ENCODE data around the gene PPP4R1. TPM values are rescaled to one million over a fixed set of nuclear protein-coding genes. Genes with fewer than 3 reads are reported as not detected.

Gene PPP4R1
- total RNA-seq, 6 donors from 2014 or later, result 125 to 239 (median 189) TPM

GRCh38 chr18:9539938-9540337 is 74.4 kb downstream of the PPP4R1 start:
- no peaks in the 10 kb centered on the region for H3K4me1 ChIP-seq
- WGBS, 2 donors, result 87 to 88% methylated on average over 8 of the region's 8 CpGs
- H3K27ac ChIP-seq, result no peak overlapping the region
- ATAC-seq (ENCODE audit: low FRiP score in 2 of 2) (no peak), DNase-seq (no peak)
- H3K27me3 ChIP-seq, result no peaks in the 10 kb centered on the region
- peaks cover 4 to 45% (median 30%) of the 10 kb centered on the region in 4 donors for H3K36me3 ChIP-seq
- no peak for TF ChIP-seq EP300 (IDR thresholded peaks at IDR 0.05)
- TF ChIP-seq, protein P1, sequence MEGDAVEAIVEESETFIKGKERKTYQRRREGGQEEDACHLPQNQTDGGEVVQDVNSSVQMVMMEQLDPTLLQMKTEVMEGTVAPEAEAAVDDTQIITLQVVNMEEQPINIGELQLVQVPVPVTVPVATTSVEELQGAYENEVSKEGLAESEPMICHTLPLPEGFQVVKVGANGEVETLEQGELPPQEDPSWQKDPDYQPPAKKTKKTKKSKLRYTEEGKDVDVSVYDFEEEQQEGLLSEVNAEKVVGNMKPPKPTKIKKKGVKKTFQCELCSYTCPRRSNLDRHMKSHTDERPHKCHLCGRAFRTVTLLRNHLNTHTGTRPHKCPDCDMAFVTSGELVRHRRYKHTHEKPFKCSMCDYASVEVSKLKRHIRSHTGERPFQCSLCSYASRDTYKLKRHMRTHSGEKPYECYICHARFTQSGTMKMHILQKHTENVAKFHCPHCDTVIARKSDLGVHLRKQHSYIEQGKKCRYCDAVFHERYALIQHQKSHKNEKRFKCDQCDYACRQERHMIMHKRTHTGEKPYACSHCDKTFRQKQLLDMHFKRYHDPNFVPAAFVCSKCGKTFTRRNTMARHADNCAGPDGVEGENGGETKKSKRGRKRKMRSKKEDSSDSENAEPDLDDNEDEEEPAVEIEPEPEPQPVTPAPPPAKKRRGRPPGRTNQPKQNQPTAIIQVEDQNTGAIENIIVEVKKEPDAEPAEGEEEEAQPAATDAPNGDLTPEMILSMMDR (IDR thresholded peaks at IDR 0.05), result no peak
- H3K9me3 ChIP-seq, result no peaks in the 10 kb centered on the region
- no peak overlapping the region for H3K4me3 ChIP-seq

DNA sequence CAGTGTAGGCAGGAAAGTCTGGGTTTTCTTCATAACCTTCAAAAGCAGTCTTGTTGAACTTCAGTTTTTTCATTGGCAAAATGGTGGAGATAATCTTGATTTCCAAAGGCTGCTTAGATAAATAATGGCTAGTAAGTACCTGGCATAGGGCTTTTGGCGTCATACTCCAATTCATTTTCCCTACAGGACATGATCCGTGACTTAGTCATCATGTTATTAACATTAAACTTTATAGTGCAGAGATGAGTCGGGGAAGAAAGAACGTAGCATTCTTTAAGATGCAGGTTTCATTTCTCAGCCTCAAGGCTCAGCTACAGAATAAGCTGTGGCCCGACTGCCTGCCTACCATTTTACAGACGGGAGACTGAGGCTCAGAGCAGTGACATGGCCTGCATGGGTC is 75.1 kb downstream of the PPP4R1 start:
- no peaks in the 10 kb centered on the region for H3K27me3 ChIP-seq
- peaks cover 4 to 49% (median 36%) of the 10 kb centered on the region in 4 donors for H3K36me3 ChIP-seq
- no peak overlapping the region for H3K27ac ChIP-seq
- no peaks in the 10 kb centered on the region for H3K4me1 ChIP-seq
- TF ChIP-seq POLR2AphosphoS5 (IDR thresholded peaks at IDR 0.05) (no peak), POLR2A (IDR thresholded peaks at IDR 0.05) (no peak), EP300 (IDR thresholded peaks at IDR 0.05) (no peak)
- TF ChIP-seq, protein P1 (IDR thresholded peaks at IDR 0.05), result no peak
- ATAC-seq (ENCODE audit: low FRiP score in 2 of 2) (no peak), DNase-seq (no peak)
- H3K4me3 ChIP-seq, result no peak overlapping the region
- no peaks in the 10 kb centered on the region for H3K9me3 ChIP-seq
- 95 to 97% methylated on average over 6 of the region's 6 CpGs for WGBS, 2 donors

- Histone ChIP-seq H3K4me3 (no peak overlapping the region), H3K27ac (no peak overlapping the region), H3K4me1 (no peaks in the 10 kb centered on the region), H3K9me3 (no peaks in the 10 kb centered on the region), H3K27me3 (no peaks in the 10 kb centered on the region), H3K36me3 (peaks cover 4 to 65% (median 50%) of the 10 kb centered on the region in 4 donors)
- no peak for TF ChIP-seq POLR2A (IDR thresholded peaks at IDR 0.05)
- TF ChIP-seq, protein P1 (IDR thresholded peaks at IDR 0.05), result no peak
- TF ChIP-seq POLR2AphosphoS5 (IDR thresholded peaks at IDR 0.05), result no peak
- TF ChIP-seq EP300 (IDR thresholded peaks at IDR 0.05), result no peak
- ATAC-seq (ENCODE audit: low FRiP score in 2 of 2) (no peak), DNase-seq (no peak)
- 68 to 86% methylated on average over 2 to 6 of the region's 6 CpGs for WGBS, 2 donors
Measured at GRCh38 chr18:9537677-9538076, 76.7 kb downstream of the PPP4R1 start.

DNA sequence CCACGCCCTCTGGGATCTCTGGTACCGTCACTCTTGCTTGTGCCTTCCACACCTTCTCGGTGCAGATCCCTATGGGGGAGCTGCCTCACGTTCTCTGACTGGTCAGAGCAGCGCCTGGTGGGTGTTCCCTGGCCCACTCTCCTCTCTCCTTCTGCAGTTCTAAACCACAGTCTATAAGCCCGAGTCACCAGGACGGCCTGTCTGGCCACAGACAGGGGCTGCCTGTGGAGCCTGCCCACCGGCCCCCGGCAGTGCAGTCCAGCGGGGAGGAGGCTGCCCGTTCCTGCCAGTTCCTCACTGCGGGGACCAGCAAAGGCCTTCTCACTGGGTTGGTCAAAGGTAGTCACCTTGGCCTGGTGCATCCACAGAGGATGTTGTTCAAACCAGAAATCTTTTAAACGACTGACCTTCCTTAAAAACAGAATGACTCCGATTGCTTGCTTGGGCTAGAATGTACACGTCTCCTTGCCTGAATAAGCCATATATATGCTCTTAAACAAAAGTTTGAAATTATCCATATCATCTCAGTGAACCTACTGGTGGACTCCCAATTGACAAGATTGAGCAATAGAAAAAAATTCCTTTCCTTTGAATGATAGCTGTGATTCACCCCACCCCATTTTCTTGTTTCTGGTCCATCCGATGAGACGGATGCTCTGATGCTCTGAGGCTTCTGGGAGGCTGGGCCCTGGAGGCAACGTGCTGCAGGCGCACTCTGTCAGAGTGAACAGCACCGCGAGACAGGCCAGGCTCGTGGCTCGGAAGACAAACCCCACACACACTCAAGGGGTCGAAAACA is 77.8 kb downstream of the PPP4R1 start:
- Histone ChIP-seq H3K36me3 (peaks cover 8 to 72% (median 53%) of the 10 kb centered on the region in 4 donors), H3K4me1 (no peaks in the 10 kb centered on the region), H3K9me3 (no peaks in the 10 kb centered on the region), H3K27ac (no peak overlapping the region), H3K4me3 (no peak overlapping the region), H3K27me3 (no peaks in the 10 kb centered on the region)
- WGBS, 2 donors, result 91 to 97% methylated on average over 19 to 22 of the region's 24 CpGs
- DNase-seq, result no peak
- ATAC-seq (ENCODE audit: low FRiP score in 2 of 2), result no peak
- no peak for TF ChIP-seq EP300 (IDR thresholded peaks at IDR 0.05)
- no peak for TF ChIP-seq POLR2A (IDR thresholded peaks at IDR 0.05)
- TF ChIP-seq, protein P1 (IDR thresholded peaks at IDR 0.05), result no peak
- no peak for TF ChIP-seq POLR2AphosphoS5 (IDR thresholded peaks at IDR 0.05)

Measured in upper lobe of left lung (tissue), 6 donors.